Hematopoietic multipotent progenitor cell treated with erythropoietin and hydrocortisone succinate and interleukin-3 and kit ligand, for 17 days (in vitro differentiated cells): ENCODE results near the gene DNAJC11.
A peak's percentile ranks its signal among the peaks of the same experiment; 100 is the strongest.
"Not testable (repeated sequence)": the region's sequence is repeated elsewhere in the genome, so short reads cannot be mapped to it uniquely, and the experiment has no call there.

Experiments
- DNase-seq: peaks from one replicate; pipeline ENCODE4 v3.0.0-alpha.2; 2015; ENCODE audit warnings: low spot score

Gene DNAJC11

DNA sequence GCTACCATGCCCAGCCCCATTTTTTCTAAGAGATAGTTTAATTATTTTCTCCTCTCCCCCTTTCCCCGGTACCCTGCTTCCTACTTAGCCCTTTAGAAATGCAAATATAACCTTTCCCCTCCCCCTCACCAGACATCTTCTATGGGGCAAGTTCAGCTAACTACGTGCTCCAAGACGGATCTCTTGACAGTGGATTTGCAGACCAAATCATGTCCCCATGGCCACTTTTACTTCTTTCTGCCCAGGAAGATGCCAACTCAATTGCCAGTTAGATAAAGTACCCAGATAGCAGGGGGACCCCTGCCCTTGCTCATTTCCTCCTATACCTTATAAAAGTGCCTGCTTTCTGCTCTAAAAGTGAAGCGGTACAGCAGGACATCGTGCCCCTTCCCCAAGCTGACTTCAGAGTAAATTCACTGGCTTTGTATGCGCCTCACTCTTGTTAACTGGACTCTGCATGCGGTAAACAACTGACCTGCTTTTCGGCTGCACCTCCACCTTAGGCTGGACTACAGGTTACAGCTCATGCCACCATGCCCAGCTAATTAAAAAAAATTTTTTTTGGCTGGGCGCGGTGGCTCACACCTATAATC lies 7.4 kb downstream of the DNAJC11 start:
- DNase-seq = no peak

DNA sequence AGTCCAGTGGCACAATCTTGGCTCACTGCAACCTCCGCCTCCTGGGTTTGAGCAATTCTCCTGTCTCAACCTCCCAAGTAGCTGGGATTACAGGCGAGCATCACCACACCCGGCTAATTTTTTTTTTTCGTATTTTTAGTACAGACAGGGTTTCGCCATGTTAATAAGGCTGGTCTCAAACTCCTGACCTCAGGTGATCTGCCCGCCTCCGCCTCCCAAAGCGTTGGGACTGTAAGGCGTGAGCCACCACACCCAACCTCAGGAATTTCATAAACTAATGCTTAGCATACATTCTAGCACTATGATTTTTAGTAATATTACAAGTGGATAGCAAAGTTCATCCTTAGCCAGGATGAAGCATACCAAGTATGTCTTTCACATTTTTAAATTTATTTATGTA lies 8.7 kb downstream of the DNAJC11 start:
- no peak for DNase-seq

GRCh38 chr1:6691507-6691906 lies 10.1 kb downstream of the DNAJC11 start:
- no peak for DNase-seq

DNA sequence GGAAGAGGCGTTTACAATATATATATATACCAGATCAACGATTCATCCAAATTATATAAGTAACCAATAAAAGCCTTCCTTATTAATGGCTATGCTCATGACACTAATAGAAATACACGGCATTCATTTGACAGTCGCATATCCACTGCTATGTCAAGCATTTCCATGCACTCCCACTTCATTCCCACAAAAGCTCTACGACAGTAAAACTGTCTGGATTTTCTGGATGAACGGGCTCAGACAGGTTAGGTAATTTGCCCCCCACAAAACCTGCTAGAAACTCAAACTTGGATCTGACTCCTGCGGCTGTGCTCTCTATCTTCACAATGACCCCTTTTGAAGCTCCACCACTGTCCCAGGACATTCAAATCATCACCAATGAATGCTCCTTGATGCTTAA lies 11.4 kb downstream of the DNAJC11 start:
- no peak for DNase-seq

GRCh38 chr1:6688757-6689156 lies 12.9 kb downstream of the DNAJC11 start:
- DNase-seq = no peak

DNA sequence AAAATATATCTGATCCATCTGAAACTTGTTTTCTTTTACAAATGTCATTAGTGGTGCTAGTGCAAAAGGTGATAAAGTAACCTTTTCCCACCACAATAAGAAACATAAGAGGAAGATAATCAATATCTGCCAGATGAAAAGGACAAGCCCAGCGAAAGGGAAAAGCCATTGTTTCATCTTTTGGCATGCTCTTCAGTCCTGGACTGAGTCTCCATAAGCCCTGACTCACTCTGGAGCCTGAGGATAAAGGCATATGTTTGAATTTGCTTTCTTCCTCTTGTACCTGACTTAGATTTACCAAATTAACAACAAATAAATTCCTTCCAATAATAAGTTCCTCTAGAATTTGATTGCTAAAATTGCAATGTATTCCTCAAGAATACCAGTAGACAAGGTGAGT lies 13.6 kb downstream of the DNAJC11 start:
- no peak for DNase-seq

DNA sequence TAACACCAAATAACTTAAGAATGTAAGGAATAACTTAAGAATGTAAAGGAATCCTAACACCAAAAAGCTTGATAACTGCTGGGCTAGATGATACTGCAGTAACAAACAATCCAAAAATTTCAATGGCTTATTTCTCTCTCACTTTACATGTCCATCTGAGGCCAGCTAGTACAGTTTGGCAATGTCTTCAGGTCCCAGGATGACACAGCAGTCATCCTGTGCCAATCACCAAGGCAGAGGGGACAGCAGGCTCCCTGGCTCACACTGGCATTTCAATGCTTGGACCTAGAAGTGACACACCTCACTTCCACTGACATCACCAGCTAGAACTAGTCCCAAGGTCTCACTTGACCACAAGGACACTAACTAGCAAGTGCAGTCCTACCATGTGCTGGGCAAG lies 15.3 kb downstream of the DNAJC11 start:
- peak; percentile 47 for DNase-seq

GRCh38 chr1:6685381-6685780 lies 16.2 kb downstream of the DNAJC11 start:
- no peak for DNase-seq

DNA sequence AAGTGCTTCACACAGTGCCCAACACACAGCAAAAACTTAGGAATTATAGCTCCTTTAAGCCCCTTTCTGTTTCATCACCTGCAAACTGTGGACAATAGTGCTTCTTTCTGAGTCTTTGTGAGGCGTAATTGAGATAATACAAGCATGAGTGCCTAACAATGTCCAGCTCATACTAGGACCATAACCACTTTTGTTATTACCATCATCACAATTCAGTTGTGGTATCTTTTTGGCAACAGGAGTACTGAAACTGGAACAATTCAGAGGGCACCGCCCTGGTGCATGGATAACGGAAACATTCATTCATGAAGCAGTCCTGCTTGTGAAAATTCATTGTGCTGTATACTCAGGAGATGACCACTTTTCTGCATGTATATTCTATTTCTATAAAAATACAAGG lies 18.2 kb downstream of the DNAJC11 start:
- DNase-seq = no peak

- DNase-seq = no peak
These were observed 25.7 kb downstream of the DNAJC11 start for GRCh38 chr1:6675941-6676340.

DNA sequence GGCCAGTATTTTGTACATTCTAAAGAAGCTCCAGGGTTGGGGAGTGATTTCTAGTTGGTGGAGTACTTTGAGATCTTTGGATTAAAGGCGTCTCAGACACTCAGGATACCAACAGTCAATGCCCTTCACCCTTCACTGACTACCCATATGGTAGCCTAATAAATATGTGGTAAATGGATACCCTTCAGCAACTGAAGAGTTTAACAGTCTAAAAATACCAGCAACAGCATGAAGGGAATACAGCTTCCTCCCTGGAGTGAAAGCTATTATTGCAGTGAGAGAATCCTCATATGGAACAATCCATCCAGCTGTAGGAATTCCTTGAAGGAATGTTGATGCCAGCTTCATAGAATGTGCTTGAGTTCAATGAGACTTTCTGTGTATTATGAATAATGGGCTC lies 26.8 kb downstream of the DNAJC11 start:
- no peak for DNase-seq

DNA sequence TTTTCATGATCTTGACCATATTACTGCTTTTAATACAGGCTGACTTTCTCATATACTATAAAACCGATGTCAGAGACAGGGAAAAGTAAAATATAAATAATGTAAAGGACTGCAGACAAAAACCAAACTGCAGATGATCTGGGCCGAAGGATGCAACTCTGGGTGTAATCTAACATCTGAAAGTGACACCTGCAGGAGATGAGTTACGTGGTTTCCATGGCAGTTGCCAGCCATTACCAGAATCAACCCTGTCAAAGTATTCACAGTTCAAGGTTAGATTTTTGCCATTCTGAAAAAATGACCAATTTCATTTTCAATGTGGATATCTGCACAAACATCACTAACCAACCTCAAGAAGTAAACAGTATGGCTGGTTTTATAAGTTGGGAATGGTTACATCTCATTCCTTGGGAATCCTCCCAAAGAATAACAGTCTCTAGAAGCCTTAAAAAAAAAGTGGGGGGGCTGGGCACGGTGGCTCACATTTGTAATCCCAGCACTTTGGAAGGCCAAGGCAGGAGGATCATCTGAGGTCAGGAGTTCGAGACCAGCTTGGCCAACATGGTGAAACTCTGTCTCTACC lies 27.7 kb downstream of the DNAJC11 start:
- no peak for DNase-seq

DNA sequence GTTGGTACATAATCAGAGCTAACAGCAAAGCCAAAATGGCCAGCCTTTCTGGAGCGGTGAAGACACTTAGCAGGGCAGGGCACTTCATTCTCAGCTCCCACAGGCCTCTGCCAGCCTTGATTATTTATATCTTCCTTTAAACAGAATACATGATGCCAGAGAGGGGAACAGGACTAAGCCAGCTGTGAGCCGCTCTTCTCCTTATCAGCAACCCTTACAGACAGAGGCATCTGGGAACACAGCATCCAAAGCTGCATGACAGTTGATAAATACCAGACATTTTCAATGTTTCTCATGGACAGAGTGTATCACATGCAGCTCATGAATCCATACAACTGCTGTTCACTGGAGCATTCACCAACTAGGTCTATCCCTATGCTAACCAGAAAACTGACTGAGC lies 29.1 kb downstream of the DNAJC11 start:
- peak; percentile 76 for DNase-seq

- DNase-seq = no peak
These were observed 33.1 kb downstream of the DNAJC11 start for GRCh38 chr1:6668503-6668902.

- DNase-seq = no peak
These were observed 34.5 kb downstream of the DNAJC11 start for GRCh38 chr1:6667139-6667538.

- DNase-seq = peak; percentile 56
These were observed 34.9 kb downstream of the DNAJC11 start for GRCh38 chr1:6666696-6667095.

GRCh38 chr1:6662468-6662867 lies 39.1 kb downstream of the DNAJC11 start:
- not testable (repeated sequence) for DNase-seq

GRCh38 chr1:6660415-6661049 lies 41.1 kb downstream of the DNAJC11 start:
- no peak for DNase-seq

GRCh38 chr1:6658359-6659060 lies 43.1 kb downstream of the DNAJC11 start:
- DNase-seq = no peak

GRCh38 chr1:6657138-6657537 lies 44.5 kb downstream of the DNAJC11 start:
- DNase-seq = no peak

DNA sequence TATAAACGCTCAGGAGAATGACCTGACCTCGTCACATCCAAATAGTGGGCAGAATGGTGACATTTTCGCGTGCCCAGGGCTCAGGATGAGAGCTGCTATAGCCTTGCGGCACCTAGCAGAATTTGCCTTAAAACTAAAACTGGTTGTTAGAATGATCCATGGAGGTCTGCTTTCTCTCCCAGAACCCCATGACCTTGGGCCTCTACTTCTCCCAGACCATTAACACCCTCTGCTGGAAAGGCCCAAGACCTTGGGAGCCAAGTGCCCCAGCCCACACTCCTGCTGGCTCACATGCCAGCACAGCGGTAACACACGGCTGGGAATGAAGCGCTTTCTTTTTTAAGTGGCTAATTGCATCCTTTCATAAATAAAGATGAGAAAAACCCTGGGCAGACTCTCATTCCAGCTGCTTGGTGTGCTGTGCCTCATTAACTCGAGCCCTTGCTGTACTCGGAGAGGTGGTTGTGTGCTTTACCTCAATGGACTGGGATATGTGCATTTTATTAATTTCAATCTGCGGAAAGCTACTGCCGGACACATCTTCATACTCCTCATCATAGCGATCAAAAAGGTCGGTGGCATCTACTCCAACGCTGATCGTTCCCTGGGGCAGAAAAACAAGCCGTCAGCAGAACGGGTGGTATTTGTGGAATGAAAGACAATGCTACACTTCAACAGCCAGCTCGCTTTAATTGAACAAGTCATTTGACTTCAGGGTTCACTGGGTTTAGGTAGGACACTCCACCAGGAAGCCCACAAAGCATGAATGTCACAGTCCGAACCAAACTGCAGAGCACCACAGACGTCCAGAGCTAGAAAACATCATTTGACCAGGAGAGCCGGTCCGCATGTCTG lies 48.0 kb downstream of the DNAJC11 start:
- DNase-seq = no peak

- no peak for DNase-seq
These were observed 48.6 kb downstream of the DNAJC11 start for GRCh38 chr1:6652986-6653385.
